Umbilical cord (tissue), 2 donors: ENCODE results near the gene ADAMTS4. TPM values are rescaled to one million over a fixed set of nuclear protein-coding genes. Genes with fewer than 3 reads are reported as not detected.

Experiments
- DNase-seq: peaks from one replicate; pipeline ENCODE4 v3.0.0-alpha.2; 2015; ENCODE audit warnings: low spot score
- total RNA-seq: library from RNA; depleted of rRNA; stranded (reverse); fragments of >200 nt; gene quantifications from one replicate; pipeline ENCODE4 v1.2.3, GENCODE V29; 2014; ENCODE audit warnings: low replicate concordance; ENCODE audit not compliant: insufficient read depth

ADAMTS4 gene
- total RNA-seq, 1 donor from 2014 or later: 7.5 TPM

DNA sequence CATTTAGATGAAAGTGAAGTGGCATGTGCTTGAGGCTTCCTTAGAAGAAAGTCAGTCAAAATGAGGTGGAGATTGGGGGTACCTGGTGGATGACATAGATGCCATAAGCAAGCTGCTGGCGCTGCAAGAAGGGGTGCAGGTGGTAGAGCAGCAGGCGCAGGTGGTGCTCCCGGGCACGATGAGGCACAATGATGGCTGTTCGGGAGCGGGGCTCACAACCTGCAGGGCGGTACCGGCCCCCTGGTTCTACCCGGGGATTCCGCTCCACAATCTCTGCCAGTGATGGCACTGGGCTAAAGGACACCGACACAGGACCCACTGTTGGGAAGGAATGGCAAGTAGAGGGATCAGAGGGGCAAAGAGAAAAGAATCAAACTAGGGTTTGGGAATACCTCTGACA is 23.9 kb downstream of the ADAMTS4 start:
- DNase-seq: no peak

GRCh38 chr1:161173711-161174110 is 25.1 kb downstream of the ADAMTS4 start:
- DNase-seq: no peak

GRCh38 chr1:161172776-161173376 is 26.0 kb downstream of the ADAMTS4 start:
- DNase-seq: no peak

GRCh38 chr1:161172349-161172748 is 26.5 kb downstream of the ADAMTS4 start:
- DNase-seq: no peak

- DNase-seq: no peak
Observed at GRCh38 chr1:161171696-161172095, 27.2 kb downstream of the ADAMTS4 start.

- DNase-seq: no peak
Observed at GRCh38 chr1:161171191-161171590, 27.7 kb downstream of the ADAMTS4 start.

DNA sequence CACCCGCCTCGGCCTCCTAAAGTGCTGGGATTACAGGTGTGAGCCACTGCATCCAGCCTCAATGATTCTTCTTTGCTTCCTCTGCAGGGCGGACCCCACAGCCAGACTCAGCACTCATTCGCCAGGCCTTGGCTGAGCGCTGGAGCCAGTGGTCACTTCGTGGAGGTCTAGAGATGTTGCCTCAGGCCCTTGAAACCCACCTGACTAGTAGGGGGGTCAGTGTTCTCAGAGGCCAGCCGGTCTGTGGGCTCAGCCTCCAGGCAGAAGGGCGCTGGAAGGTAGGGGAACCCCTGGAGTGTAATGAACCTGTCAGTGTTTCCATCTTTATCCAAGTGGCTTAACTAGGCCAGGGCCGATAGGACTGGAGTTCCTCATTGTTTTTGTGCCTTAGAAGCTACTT is 29.9 kb downstream of the ADAMTS4 start:
- no peak for DNase-seq

DNA sequence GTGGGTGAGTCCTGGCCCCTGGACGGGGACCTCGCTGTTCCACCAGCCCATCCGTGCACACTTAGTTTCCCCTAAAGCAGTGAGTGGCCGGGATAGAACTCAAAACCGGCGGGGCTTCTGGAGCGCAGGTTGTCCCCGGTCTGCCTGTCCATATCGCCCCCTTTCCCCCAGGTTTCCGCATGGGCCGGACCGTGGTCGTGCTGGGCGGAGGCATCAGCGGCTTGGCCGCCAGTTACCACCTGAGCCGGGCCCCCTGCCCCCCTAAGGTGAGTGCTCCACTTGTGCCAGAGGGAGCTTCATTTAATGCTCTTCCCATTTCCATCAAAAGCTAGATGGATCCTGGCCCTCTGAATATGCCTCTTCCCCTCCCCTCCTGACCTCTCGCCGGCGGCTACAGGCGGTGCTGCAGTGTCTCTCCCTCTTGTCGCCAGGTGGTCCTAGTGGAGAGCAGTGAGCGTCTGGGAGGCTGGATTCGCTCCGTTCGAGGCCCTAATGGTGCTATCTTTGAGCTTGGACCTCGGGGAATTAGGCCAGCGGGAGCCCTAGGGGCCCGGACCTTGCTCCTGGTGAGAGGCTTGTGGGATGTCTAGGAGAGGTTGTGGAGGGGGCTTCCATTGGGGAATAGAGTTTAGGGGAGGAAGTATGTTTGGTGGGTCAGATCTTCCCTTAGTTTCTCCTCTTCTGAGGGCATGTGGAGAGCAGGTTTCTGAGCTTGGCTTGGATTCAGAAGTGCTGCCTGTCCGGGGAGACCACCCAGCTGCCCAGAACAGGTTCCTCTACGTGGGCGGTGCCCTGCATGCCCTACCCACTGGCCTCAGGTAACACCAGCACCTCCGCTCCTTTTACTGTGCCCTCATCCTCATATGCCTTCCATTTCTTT is 31.9 kb downstream of the ADAMTS4 start:
- DNase-seq: no peak

- peak; percentile 100 for DNase-seq
Observed at GRCh38 chr1:161165742-161166668, 32.8 kb downstream of the ADAMTS4 start, which contains the start of gene PPOX. PPOX (plus strand) TSS chr1:161166426; CDS start chr1:161166848, 422 bp downstream.

GRCh38 chr1:161164901-161165610 is 33.8 kb downstream of the ADAMTS4 start:
- DNase-seq: no peak

- no peak for DNase-seq
Observed at GRCh38 chr1:161163793-161164192, 35.1 kb downstream of the ADAMTS4 start.

DNA sequence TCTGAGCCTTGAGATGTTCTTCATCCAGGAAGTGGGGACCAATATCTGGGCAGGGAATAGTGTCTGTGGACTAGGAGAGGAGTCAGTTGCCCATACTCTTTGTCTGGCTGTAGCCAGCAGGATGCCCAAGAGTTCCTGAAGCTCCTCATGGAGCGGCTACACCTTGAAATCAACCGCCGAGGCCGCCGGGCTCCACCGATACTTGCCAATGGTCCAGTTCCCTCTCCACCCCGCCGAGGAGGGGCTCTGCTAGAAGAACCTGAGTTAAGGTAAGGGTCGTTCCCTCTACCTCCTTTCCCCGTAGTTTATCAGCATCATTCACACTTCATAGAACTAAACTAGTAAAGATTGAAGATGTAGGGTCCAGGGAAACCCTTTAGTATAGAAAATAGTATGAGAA is 36.0 kb downstream of the ADAMTS4 start:
- no peak for DNase-seq

DNA sequence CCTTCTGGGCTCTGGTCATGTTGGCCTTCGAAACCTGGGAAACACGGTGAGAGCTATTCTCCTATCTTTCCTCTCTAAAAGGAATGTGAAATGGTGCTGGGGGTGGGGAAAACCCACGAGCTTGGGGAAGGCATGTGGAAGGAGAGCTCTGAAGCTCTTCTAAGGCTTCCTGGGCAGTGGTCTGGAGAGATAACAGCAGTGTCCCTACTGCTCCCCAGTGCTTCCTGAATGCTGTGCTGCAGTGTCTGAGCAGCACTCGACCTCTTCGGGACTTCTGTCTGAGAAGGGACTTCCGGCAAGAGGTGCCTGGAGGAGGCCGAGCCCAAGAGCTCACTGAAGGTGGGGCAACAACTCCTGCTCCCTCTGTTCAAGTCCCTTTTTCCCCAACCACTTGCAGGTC is 36.8 kb downstream of the ADAMTS4 start:
- DNase-seq: no peak

GRCh38 chr1:161161652-161162051 is 37.2 kb downstream of the ADAMTS4 start:
- no peak for DNase-seq

- no peak for DNase-seq
Observed at GRCh38 chr1:161160671-161161145, 38.1 kb downstream of the ADAMTS4 start.

- no peak for DNase-seq
Observed at GRCh38 chr1:161159913-161160243, 39.0 kb downstream of the ADAMTS4 start.

GRCh38 chr1:161159087-161159912 is 39.6 kb downstream of the ADAMTS4 start, which contains the start of gene USP21:
USP21 (plus strand) TSS chr1:161159500; CDS start chr1:161160641, 1,141 bp downstream.
- peak; percentile 97 for DNase-seq

DNA sequence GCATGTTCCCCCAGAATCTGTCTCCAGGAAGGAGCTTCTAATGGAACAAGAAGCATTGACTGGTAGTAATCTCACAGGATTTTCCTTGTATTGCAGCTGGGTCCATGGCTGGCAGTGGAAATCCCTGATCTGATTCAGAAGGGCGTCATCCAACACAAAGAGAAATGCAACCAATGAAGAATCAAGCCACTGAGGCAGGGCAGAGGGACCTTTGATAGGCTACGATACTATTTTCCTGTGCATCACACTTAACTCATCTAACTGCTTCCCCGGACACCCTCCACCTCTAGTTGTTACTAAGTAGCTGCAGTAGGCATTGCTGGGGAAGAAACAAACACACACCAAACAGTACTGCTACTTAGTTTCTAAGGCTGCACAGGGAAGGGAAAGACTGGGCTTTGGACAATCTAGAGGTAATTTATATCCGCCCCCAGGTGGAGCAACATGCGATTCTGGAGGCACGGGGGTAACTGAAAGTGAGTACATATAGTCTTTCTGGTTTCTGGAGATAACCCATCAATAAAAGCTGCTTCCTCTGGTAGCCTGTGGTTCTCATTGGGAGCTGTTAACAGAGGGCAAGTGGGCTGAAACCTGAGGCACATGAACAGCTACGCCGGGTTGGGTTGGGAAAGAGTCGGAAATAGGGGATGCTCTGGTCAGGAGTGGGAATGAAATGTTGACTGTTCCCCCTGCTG is 40.4 kb downstream of the ADAMTS4 start:
- DNase-seq: no peak

GRCh38 chr1:161157867-161158266 is 41.0 kb downstream of the ADAMTS4 start:
- DNase-seq: no peak
